GM12872 (cell line): Measurements from ENCODE around the gene GREM2.

ENCODE experiments used
- CTCF ChIP-seq: IDR thresholded peaks from 3 replicates; pipeline ENCODE4 v1.5.1; 2011; ENCODE audit warnings: low read depth, mild to moderate bottlenecking, low read length, moderate library complexity; ENCODE audit not compliant: insufficient read depth

Gene GREM2

GRCh38 chr1:240649733-240650721 is 38.1 kb upstream of the GREM2 start:
- TF ChIP-seq CTCF = no peak

- no peak for TF ChIP-seq CTCF
These were observed 34.8 kb upstream of the GREM2 start for GRCh38 chr1:240646571-240647240.

- TF ChIP-seq CTCF = no peak
These were observed 32.8 kb upstream of the GREM2 start for GRCh38 chr1:240644732-240645131.

- no peak for TF ChIP-seq CTCF
These were observed 23.7 kb upstream of the GREM2 start for GRCh38 chr1:240635466-240636256.

- no peak for TF ChIP-seq CTCF
These were observed 18.5 kb upstream of the GREM2 start for GRCh38 chr1:240630409-240630808.

- no peak for TF ChIP-seq CTCF
These were observed 9.3 kb upstream of the GREM2 start for GRCh38 chr1:240621249-240621648.
